Left hindlimb (tissue), 1 donor: ENCODE results near the gene PPM1N.

ENCODE experiments used
- DNase-seq: peaks from one replicate; pipeline ENCODE4 v3.0.0-alpha.2; 2018

PPM1N gene

DNA sequence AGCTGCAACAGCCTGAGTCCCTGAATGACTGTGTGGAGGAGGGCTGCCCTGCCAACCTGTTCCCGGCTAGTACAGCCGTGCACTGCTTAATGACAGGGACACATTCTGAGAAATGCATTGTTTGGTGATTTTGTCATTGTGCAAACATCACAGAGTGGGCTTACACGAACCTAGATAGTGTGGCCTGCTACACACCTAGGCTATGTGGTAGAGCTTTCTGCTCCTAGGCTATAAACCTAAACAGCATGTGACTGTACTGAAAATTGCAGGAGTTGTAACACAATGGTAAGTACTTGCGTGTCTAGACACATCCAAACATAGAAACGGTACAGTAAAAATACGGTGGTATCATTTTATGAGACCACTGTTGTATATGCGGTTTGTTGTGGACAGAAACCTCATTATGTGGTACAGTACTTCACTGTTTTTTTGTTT, 44.0 kb downstream of the PPM1N start:
- DNase-seq = no peak

GRCh38 chr19:45547211-45547770, 49.0 kb downstream of the PPM1N start:
- no peak for DNase-seq

GRCh38 chr19:45547965-45548609, 49.8 kb downstream of the PPM1N start:
- no peak for DNase-seq
